DMS153 treated with DMSO at 0.1 percent for 48 hours (cell line): ENCODE results near the gene HOXA4.

Source experiments
- DNase-seq: peaks from one replicate; lab custom pipeline; 2025; ENCODE audit not compliant: unreplicated experiment; lab: John Stamatoyannopoulos, UW

Gene HOXA4

GRCh38 chr7:27130540-27131389 lies at the start of gene HOXA4:
TSS of gene HOXA4 (minus strand) at chr7:27130757. CDS start at chr7:27130733, 24 bp downstream.
- no peak for DNase-seq

- DNase-seq, result peak; percentile 41
Observed at GRCh38 chr7:27179503-27180430, 49.2 kb upstream of the HOXA4 start.

GRCh38 chr7:27179030-27179429 lies 48.5 kb upstream of the HOXA4 start:
- DNase-seq, result no peak

- no peak for DNase-seq
Observed at GRCh38 chr7:27178366-27178765, 47.8 kb upstream of the HOXA4 start.

- no peak for DNase-seq
Observed at GRCh38 chr7:27177795-27178320, 47.3 kb upstream of the HOXA4 start.

- no peak for DNase-seq
Observed at GRCh38 chr7:27176962-27177794, 46.6 kb upstream of the HOXA4 start.

- DNase-seq, result no peak
Observed at GRCh38 chr7:27176524-27176845, 45.9 kb upstream of the HOXA4 start.

GRCh38 chr7:27175626-27176523 lies 45.3 kb upstream of the HOXA4 start:
- no peak for DNase-seq

- no peak for DNase-seq
Observed at GRCh38 chr7:27174874-27175625, 44.5 kb upstream of the HOXA4 start.

- no peak for DNase-seq
Observed at GRCh38 chr7:27173956-27174873, 43.7 kb upstream of the HOXA4 start, which contains the start of gene HOXA10. TSS of gene HOXA10 (minus strand) at chr7:27174320. CDS start at chr7:27174306, 14 bp downstream.

GRCh38 chr7:27173511-27173955 lies 43.0 kb upstream of the HOXA4 start:
- peak; percentile 59 for DNase-seq

- DNase-seq, result peak; percentile 59
Observed at GRCh38 chr7:27172823-27173510, 42.4 kb upstream of the HOXA4 start.

- DNase-seq, result no peak
Observed at GRCh38 chr7:27172315-27172774, 41.8 kb upstream of the HOXA4 start.

- peak; percentile 72 for DNase-seq
Observed at GRCh38 chr7:27171637-27172314, 41.2 kb upstream of the HOXA4 start.

GRCh38 chr7:27171325-27171636 lies 40.7 kb upstream of the HOXA4 start:
- DNase-seq, result peak; percentile 59

GRCh38 chr7:27170426-27171324 lies 40.1 kb upstream of the HOXA4 start:
- DNase-seq, result peak; percentile 77
